B cell (primary cell): Measurements from ENCODE around the gene WNK1.

ENCODE experiments used
- EZH2 ChIP-seq: IDR thresholded peaks from 2 replicates; pipeline ENCODE4 v1.6.1; 2012; ENCODE audit warnings: borderline replicate concordance, low read depth, mild to moderate bottlenecking, moderate library complexity, low read length; ENCODE audit not compliant: insufficient read depth, poor library complexity, severe bottlenecking
- TF ChIP-seq, protein P1 (sequence below): fragments of 200-600 bp; IDR thresholded peaks from one replicate; pipeline ENCODE4 v1.8.0; 2022; ENCODE audit warnings: antibody characterized with exemption, mild to moderate bottlenecking

DNA sequence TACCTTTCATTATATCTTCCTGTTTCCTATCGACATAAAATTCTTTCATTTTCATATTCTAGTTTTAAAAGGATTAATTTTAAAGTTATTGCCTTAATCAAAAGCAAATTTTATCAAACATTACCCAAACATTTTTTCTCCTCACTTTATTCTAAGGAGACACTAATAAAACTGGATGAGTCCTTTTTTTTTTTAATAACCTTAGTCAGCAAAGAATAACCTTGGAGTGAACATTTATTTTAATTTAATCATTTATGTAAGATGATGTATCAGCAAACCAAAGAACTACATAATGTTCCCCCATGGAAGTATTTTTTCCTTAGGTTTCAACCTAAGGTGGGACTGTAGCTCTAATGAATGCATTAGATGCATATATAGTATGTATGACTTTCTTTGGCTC is 113.2 kb downstream of the WNK1 start:
- TF ChIP-seq, protein P1, sequence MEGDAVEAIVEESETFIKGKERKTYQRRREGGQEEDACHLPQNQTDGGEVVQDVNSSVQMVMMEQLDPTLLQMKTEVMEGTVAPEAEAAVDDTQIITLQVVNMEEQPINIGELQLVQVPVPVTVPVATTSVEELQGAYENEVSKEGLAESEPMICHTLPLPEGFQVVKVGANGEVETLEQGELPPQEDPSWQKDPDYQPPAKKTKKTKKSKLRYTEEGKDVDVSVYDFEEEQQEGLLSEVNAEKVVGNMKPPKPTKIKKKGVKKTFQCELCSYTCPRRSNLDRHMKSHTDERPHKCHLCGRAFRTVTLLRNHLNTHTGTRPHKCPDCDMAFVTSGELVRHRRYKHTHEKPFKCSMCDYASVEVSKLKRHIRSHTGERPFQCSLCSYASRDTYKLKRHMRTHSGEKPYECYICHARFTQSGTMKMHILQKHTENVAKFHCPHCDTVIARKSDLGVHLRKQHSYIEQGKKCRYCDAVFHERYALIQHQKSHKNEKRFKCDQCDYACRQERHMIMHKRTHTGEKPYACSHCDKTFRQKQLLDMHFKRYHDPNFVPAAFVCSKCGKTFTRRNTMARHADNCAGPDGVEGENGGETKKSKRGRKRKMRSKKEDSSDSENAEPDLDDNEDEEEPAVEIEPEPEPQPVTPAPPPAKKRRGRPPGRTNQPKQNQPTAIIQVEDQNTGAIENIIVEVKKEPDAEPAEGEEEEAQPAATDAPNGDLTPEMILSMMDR, result no peak
- TF ChIP-seq EZH2, result no peak
